ENCODE results near the gene AKNA. TPM values are rescaled to one million over a fixed set of nuclear protein-coding genes. Genes with fewer than 3 reads are reported as not detected.

Gene AKNA
- total RNA-seq, 1 experiment from 2014 or later: 20.6 TPM

- TF ChIP-seq CTCF (IDR thresholded peaks at IDR 0.05 in 2 of 3, conservative IDR thresholded peaks at IDR 0.05 in 1 of 3; ENCODE audit: borderline replicate concordance in 1 of 3, insufficient read depth in 1 of 3, low read depth in 2 of 3, low read length in 2 of 3): no peak
Measured at GRCh38 chr9:114357911-114358328, 29.9 kb downstream of the AKNA start (continued).

- H2AFZ ChIP-seq (ENCODE audit: low read depth, low read length, poor library complexity, severe bottlenecking): no peak overlapping the region
- no peaks in the 10 kb centered on the region for H3K9me3 ChIP-seq (ENCODE audit: control insufficient read depth in 1 of 2, insufficient read depth in 1 of 2, low read depth in 1 of 2, low read length in 2 of 2)
- intact Hi-C loops (cut with micrococcal nuclease): no loop called here
- H3K36me3 ChIP-seq (ENCODE audit: control insufficient read depth in 1 of 2, insufficient read depth in 2 of 2, low read length in 2 of 2): no peaks in the 10 kb centered on the region; a peak in 1 of 4 replicates
- no peak overlapping the region for H3K4me3 ChIP-seq (replicated peaks in 1 of 2; ENCODE audit: low read depth in 1 of 2, low read length in 2 of 2)
- H3K79me2 ChIP-seq (ENCODE audit: insufficient read depth, low read length): no peaks in the 10 kb centered on the region
- POLR2A ChIA-PET: no interaction called here
- H3K9me2 ChIP-seq (ENCODE audit: insufficient read depth): no peaks in the 10 kb centered on the region
- no TSS peak for BruUV-seq (replicated peaks)
- TF ChIP-seq REST (IDR thresholded peaks at IDR 0.05; ENCODE audit: low read depth) (no peak), ZFX (IDR thresholded peaks at IDR 0.05) (no peak), ELF1 (IDR thresholded peaks at IDR 0.05; ENCODE audit: borderline replicate concordance, low read depth) (no peak), POLR2AphosphoS5 (IDR thresholded peaks at IDR 0.05; ENCODE audit: low read depth, low read length) (no peak), TCF7L2 (IDR thresholded peaks at IDR 0.05; ENCODE audit: borderline replicate concordance, extremely low read depth, insufficient read depth, insufficient read length) (no peak), CBX3 (IDR thresholded peaks at IDR 0.05; ENCODE audit: low read depth) (no peak), CTCF (IDR thresholded peaks at IDR 0.05 in 2 of 3, conservative IDR thresholded peaks at IDR 0.05 in 1 of 3; ENCODE audit: borderline replicate concordance in 1 of 3, insufficient read depth in 1 of 3, low read depth in 2 of 3, low read length in 2 of 3) (no peak), JUND (IDR thresholded peaks at IDR 0.05) (no peak)
- H3K4me1 ChIP-seq (ENCODE audit: control insufficient read depth in 1 of 2, insufficient read depth in 2 of 2, low read length in 2 of 2): no peaks in the 10 kb centered on the region
- no peak overlapping the region for H3K9ac ChIP-seq (ENCODE audit: low read length)
- no peak for ATAC-seq
- DNase-seq (ENCODE audit: low read depth, low spot score): no peak
- no peaks in the 10 kb centered on the region for H3K27me3 ChIP-seq (ENCODE audit: insufficient read depth, low read length)
- CTCF ChIA-PET: no interaction called here
- no peak overlapping the region for H3K4me2 ChIP-seq (ENCODE audit: low read length)
- no peak overlapping the region for H3K27ac ChIP-seq (ENCODE audit: low read depth, low read length)
- H4K20me1 ChIP-seq (ENCODE audit: insufficient read depth): no peaks in the 10 kb centered on the region
- RAD21 ChIA-PET (ENCODE audit: low non-redundant PET in 1 of 2, low total read pairs in 2 of 2, uncharacterized antibody in 2 of 2, unreplicated experiment in 2 of 2): no interaction called here
Measured at GRCh38 chr9:114357360-114357759, 30.4 kb downstream of the AKNA start.
